Tibial artery (tissue), 4 donors: ENCODE results near the gene PBRM1.
"Not testable (repeated sequence)": the region's sequence is repeated elsewhere in the genome, so short reads cannot be mapped to it uniquely, and the experiment has no call there.

ENCODE experiments used
- DNase-seq, 2 donors: peaks; one replicate each; pipeline ENCODE4 v3.0.0-alpha.2; 2019
- H3K27ac ChIP-seq, 2 donors: fragments of 200-600 bp; sonication (generic) in 1 of 2; 1 replicate in 1 of 2; 2 replicates in 1 of 2; pipeline ENCODE4 v1.5.1; 2018 to 2019; ENCODE audit warnings: mild to moderate bottlenecking in 1 of 2
- H3K27me3 ChIP-seq, 2 donors: fragments of 200-600 bp; sonication (generic) in 1 of 2; one replicate each; pipeline versions ENCODE4 v1.5.1 to v1.6.0; 2016 to 2019
- H3K36me3 ChIP-seq, 3 donors: fragments of 200-600 bp; sonication (generic) in 2 of 3; one replicate each; pipeline ENCODE4 v1.5.1; 2016 to 2019; ENCODE audit warnings: mild to moderate bottlenecking in 2 of 3
- H3K4me1 ChIP-seq, 4 donors: fragments of 200-600 bp; sonication (generic) in 2 of 4; 1 replicate in 3 of 4; 2 replicates in 1 of 4; pipeline ENCODE4 v1.5.1; 2016 to 2019
- H3K4me3 ChIP-seq, 2 donors: fragments of 200-600 bp; sonication (generic) in 1 of 2; 1 replicate in 1 of 2; 2 replicates in 1 of 2; pipeline ENCODE4 v1.5.1; 2018 to 2019; ENCODE audit warnings: mild to moderate bottlenecking in 2 of 2
- H3K9me3 ChIP-seq, 3 donors: fragments of 200-600 bp; sonication (generic) in 1 of 3; one replicate each; pipeline ENCODE4 v1.5.1; 2016 to 2019
- intact Hi-C: fragments of 100-400 bp; cut with DNase I; formaldehyde crosslinking; loops from one replicate; pipeline ENCODE4 v1.15.0; 2023; ENCODE audit warnings: low total_unique reads
- TF ChIP-seq, protein P1 (sequence below), 2 experiments: fragments of 200-600 bp in 1 of 2; fragments of 450-650 bp in 1 of 2; IDR thresholded peaks; one replicate each; pipeline ENCODE4 v1.5.1; 2017 to 2019; ENCODE audit warnings: antibody characterized with exemption in 2 of 2, mild to moderate bottlenecking in 1 of 2, moderate library complexity in 1 of 2

PBRM1 gene

DNA sequence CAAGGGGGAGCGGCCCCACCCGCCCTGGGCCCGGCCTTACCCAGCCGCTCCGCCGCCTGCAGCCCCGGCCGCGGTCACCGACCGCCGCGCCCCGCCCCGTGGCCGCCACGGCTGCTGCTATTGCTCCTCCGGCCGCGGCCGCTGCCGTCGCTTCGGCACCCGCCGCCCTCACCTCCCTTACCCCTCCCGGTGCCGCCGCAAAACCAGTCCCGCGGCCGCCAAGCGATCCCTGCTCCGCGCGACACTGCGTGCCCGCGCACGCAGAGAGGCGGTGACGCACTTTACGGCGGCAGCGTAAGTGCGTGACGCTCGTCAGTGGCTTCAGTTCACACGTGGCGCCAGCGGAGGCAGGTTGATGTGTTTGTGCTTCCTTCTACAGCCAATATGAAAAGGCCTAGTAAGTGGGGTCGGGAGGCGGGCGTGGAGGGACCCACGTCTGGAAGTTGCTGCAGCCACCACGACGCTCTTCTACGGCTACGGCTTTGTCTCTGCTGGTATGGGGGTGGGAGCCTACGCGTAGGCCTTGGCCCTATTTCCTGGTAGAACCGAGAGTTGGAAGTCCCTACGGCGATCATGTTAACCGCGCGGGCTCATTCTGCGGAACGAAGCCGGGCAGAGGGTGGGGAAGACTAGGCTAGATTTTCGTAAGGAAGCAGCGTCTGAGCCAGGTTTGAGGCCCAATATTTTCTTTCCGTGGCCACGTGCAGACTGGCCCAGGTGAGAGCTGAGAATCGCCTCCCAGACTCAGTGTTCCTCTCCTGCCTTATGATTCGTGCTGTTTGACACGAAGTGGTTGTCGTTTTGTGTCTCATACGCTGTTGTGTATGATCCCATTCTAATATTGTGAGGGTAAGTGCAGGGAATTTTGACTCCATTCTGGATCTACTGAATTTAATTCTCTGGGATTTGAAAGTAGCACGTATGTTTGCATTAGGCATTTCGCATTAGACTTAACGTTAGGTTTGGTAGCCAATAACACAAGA, at the start of gene PBRM1, which contains the start of gene GNL3:
Gene PBRM1, minus strand, starts transcription at position 205 of the 983 bp plus-strand sequence.
Gene GNL3, plus strand, starts transcription at position 324 of the 983 bp plus-strand sequence. Its CDS starts 61 bp downstream, at position 385.
- DNase-seq, result peak; percentile 92 to 97
- Histone ChIP-seq H3K9me3 (no peaks in the 10 kb centered on the region), H3K27me3 (no peaks in the 10 kb centered on the region), H3K36me3 (peaks cover 38 to 41% (median 40%) of the 10 kb centered on the region in 3 donors), H3K27ac (peak within 1 kb of the TSS; percentile 90 to 99), H3K4me1 (peaks cover 0 to 53% (median 32%) of the 10 kb centered on the region in 4 donors), H3K4me3 (peak within 1 kb of the TSS; percentile 71 to 74)
- TF ChIP-seq, protein P1, sequence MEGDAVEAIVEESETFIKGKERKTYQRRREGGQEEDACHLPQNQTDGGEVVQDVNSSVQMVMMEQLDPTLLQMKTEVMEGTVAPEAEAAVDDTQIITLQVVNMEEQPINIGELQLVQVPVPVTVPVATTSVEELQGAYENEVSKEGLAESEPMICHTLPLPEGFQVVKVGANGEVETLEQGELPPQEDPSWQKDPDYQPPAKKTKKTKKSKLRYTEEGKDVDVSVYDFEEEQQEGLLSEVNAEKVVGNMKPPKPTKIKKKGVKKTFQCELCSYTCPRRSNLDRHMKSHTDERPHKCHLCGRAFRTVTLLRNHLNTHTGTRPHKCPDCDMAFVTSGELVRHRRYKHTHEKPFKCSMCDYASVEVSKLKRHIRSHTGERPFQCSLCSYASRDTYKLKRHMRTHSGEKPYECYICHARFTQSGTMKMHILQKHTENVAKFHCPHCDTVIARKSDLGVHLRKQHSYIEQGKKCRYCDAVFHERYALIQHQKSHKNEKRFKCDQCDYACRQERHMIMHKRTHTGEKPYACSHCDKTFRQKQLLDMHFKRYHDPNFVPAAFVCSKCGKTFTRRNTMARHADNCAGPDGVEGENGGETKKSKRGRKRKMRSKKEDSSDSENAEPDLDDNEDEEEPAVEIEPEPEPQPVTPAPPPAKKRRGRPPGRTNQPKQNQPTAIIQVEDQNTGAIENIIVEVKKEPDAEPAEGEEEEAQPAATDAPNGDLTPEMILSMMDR (IDR thresholded peaks at IDR 0.05), result no peak
- intact Hi-C loops, result loop anchor here (10.0 kb wide), 1 partner anchor 231 kb away; the partner anchor contains the start of genes NISCH and TNNC1

GRCh38 chr3:52733256-52733891, 47.7 kb upstream of the PBRM1 start:
- DNase-seq, result no peak
- intact Hi-C loops, result no loop called here
- Histone ChIP-seq H3K36me3 (peaks cover 64 to 96% (median 66%) of the 10 kb centered on the region in 3 donors), H3K4me3 (no peak overlapping the region), H3K9me3 (no peaks in the 10 kb centered on the region), H3K4me1 (no peaks in the 10 kb centered on the region), H3K27me3 (no peaks in the 10 kb centered on the region), H3K27ac (no peak overlapping the region)
- TF ChIP-seq, protein P1 (IDR thresholded peaks at IDR 0.05), result no peak

DNA sequence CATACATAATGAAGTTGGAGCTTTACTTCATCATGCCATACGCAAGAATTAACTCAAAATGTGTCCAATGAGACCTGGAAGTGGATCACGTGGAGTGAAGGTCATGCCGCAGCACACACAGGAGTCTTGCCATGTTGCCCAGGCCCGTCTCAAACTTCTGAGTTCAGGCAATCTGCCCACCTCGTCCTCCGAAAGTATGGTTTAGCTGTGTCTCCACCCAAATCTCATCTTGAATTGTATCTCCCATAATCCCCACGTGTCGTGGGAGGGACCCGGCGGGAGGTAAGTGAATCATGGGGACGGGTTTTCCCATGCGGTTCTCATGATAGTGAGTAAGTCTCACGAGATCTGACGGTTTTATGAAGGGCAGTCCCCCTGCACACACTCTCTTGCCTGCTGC, 45.9 kb upstream of the PBRM1 start:
- H3K36me3 ChIP-seq, result peaks cover 60 to 78% (median 60%) of the 10 kb centered on the region in 3 donors
- no peaks in the 10 kb centered on the region for H3K27me3 ChIP-seq
- H3K4me3 ChIP-seq, result no peak overlapping the region
- no peaks in the 10 kb centered on the region for H3K9me3 ChIP-seq
- no peaks in the 10 kb centered on the region for H3K4me1 ChIP-seq
- H3K27ac ChIP-seq, result no peak overlapping the region
- intact Hi-C loops, result no loop called here
- DNase-seq, result no peak
- TF ChIP-seq, protein P1 (IDR thresholded peaks at IDR 0.05), result no peak

DNA sequence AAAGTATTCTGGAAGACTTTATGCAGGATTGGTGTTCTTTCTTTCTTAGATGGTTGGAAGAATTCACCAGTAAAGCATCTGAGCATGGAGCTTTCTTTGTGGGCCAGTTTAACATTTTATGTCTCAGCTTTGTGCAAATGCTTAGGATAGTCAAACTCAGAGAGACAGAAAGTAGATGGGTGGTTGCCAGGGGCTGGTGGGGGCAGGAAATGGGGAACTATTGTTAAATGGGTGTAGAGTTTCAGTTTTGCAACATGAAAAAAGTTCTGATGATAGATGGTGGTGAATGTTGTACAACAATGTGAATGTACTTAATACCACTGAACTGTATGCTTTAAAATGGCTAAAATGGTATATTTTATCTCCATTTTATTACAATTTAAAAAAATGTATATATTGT, 45.0 kb upstream of the PBRM1 start:
- no peak for DNase-seq
- Histone ChIP-seq H3K4me1 (no peaks in the 10 kb centered on the region), H3K4me3 (no peak overlapping the region), H3K27ac (no peak overlapping the region), H3K9me3 (no peaks in the 10 kb centered on the region), H3K27me3 (no peaks in the 10 kb centered on the region), H3K36me3 (peaks cover 53 to 70% (median 57%) of the 10 kb centered on the region in 3 donors)
- intact Hi-C loops, result no loop called here
- TF ChIP-seq, protein P1 (IDR thresholded peaks at IDR 0.05), result no peak

GRCh38 chr3:52728753-52729152, 43.0 kb upstream of the PBRM1 start:
- intact Hi-C loops, H3K27me3 ChIP-seq, H3K4me1 ChIP-seq, H3K9me3 ChIP-seq, DNase-seq, H3K4me3 ChIP-seq, H3K27ac ChIP-seq: not testable (repeated sequence)
- peaks cover 35 to 51% (median 45%) of the 10 kb centered on the region in 3 donors for H3K36me3 ChIP-seq
